ENCODE data around the gene SSR1.

DNA sequence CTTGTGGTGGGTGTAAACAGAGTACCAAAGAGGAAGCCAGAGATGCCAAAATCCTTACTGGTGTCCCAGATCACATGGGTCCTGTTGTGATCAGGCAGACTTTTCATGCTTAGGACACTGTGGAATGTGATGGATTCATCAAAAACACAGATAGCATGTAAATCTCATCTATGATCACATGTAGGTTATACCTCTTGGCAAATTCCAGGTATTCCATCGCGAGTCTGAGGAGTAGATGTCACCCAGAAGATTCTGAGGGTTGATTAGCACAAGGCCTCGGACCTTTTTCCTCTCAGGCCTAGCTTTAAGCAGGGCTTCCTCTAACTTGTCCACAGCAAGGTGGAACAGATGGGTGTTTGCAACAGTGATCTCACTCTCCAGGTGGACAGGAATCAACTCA, 28.3 kb upstream of the SSR1 start:
- TF ChIP-seq RBM22 (IDR thresholded peaks at IDR 0.05; ENCODE audit: low read depth, low read length, poor library complexity, severe bottlenecking) (no peak), ZBTB8A (IDR thresholded peaks at IDR 0.05; ENCODE audit: partially characterized antibody) (no peak), POLR2A (conservative IDR thresholded peaks at IDR 0.05) (no peak)
- TF ChIP-seq, protein P1, sequence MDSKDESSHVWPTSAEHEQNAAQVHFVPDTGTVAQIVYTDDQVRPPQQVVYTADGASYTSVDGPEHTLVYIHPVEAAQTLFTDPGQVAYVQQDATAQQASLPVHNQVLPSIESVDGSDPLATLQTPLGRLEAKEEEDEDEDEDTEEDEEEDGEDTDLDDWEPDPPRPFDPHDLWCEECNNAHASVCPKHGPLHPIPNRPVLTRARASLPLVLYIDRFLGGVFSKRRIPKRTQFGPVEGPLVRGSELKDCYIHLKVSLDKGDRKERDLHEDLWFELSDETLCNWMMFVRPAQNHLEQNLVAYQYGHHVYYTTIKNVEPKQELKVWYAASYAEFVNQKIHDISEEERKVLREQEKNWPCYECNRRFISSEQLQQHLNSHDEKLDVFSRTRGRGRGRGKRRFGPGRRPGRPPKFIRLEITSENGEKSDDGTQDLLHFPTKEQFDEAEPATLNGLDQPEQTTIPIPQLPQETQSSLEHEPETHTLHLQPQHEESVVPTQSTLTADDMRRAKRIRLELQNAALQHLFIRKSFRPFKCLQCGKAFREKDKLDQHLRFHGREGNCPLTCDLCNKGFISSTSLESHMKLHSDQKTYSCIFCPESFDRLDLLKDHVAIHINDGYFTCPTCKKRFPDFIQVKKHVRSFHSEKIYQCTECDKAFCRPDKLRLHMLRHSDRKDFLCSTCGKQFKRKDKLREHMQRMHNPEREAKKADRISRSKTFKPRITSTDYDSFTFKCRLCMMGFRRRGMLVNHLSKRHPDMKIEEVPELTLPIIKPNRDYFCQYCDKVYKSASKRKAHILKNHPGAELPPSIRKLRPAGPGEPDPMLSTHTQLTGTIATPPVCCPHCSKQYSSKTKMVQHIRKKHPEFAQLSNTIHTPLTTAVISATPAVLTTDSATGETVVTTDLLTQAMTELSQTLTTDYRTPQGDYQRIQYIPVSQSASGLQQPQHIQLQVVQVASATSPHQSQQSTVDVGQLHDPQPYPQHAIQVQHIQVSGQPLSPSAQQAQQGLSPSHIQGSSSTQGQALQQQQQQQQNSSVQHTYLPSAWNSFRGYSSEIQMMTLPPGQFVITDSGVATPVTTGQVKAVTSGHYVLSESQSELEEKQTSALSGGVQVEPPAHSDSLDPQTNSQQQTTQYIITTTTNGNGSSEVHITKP (IDR thresholded peaks at IDR 0.05; ENCODE audit: partially characterized antibody) = no peak
- TF ChIP-seq, protein P2, sequence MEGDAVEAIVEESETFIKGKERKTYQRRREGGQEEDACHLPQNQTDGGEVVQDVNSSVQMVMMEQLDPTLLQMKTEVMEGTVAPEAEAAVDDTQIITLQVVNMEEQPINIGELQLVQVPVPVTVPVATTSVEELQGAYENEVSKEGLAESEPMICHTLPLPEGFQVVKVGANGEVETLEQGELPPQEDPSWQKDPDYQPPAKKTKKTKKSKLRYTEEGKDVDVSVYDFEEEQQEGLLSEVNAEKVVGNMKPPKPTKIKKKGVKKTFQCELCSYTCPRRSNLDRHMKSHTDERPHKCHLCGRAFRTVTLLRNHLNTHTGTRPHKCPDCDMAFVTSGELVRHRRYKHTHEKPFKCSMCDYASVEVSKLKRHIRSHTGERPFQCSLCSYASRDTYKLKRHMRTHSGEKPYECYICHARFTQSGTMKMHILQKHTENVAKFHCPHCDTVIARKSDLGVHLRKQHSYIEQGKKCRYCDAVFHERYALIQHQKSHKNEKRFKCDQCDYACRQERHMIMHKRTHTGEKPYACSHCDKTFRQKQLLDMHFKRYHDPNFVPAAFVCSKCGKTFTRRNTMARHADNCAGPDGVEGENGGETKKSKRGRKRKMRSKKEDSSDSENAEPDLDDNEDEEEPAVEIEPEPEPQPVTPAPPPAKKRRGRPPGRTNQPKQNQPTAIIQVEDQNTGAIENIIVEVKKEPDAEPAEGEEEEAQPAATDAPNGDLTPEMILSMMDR (IDR thresholded peaks at IDR 0.05 in 2 of 3, conservative IDR thresholded peaks at IDR 0.05 in 1 of 3; ENCODE audit: insufficient read depth in 2 of 3, low read depth in 1 of 3, low read length in 3 of 3) = no peak
- TF ChIP-seq, protein P3, sequence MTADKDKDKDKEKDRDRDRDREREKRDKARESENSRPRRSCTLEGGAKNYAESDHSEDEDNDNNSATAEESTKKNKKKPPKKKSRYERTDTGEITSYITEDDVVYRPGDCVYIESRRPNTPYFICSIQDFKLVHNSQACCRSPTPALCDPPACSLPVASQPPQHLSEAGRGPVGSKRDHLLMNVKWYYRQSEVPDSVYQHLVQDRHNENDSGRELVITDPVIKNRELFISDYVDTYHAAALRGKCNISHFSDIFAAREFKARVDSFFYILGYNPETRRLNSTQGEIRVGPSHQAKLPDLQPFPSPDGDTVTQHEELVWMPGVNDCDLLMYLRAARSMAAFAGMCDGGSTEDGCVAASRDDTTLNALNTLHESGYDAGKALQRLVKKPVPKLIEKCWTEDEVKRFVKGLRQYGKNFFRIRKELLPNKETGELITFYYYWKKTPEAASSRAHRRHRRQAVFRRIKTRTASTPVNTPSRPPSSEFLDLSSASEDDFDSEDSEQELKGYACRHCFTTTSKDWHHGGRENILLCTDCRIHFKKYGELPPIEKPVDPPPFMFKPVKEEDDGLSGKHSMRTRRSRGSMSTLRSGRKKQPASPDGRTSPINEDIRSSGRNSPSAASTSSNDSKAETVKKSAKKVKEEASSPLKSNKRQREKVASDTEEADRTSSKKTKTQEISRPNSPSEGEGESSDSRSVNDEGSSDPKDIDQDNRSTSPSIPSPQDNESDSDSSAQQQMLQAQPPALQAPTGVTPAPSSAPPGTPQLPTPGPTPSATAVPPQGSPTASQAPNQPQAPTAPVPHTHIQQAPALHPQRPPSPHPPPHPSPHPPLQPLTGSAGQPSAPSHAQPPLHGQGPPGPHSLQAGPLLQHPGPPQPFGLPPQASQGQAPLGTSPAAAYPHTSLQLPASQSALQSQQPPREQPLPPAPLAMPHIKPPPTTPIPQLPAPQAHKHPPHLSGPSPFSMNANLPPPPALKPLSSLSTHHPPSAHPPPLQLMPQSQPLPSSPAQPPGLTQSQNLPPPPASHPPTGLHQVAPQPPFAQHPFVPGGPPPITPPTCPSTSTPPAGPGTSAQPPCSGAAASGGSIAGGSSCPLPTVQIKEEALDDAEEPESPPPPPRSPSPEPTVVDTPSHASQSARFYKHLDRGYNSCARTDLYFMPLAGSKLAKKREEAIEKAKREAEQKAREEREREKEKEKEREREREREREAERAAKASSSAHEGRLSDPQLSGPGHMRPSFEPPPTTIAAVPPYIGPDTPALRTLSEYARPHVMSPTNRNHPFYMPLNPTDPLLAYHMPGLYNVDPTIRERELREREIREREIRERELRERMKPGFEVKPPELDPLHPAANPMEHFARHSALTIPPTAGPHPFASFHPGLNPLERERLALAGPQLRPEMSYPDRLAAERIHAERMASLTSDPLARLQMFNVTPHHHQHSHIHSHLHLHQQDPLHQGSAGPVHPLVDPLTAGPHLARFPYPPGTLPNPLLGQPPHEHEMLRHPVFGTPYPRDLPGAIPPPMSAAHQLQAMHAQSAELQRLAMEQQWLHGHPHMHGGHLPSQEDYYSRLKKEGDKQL (CRISPR knock-in tag; IDR thresholded peaks at IDR 0.05; ENCODE audit: borderline replicate concordance) = no peak
